Stomach (tissue), 4 donors: ENCODE data around the gene VCP.

Source experiments
- CTCF ChIP-seq, 7 experiments: fragments of 450-650 bp in 4 of 7; fragments of 200-600 bp in 3 of 7; sonication (generic) in 3 of 7; IDR thresholded peaks; one replicate each; pipeline ENCODE4 v1.5.1; 2016 to 2019; ENCODE audit warnings: antibody characterized with exemption in 7 of 7, control low read depth in 2 of 7, mild to moderate bottlenecking in 1 of 7
- EP300 ChIP-seq: sonication (generic); formaldehyde crosslinking; IDR thresholded peaks from one replicate; pipeline ENCODE4 v1.6.1; 2017; ENCODE audit warnings: antibody characterized with exemption
- POLR2AphosphoS5 ChIP-seq, 3 donors: sonication (generic); formaldehyde crosslinking; IDR thresholded peaks; one replicate each; pipeline ENCODE4 v1.6.1; 2016; ENCODE audit warnings: antibody characterized with exemption in 3 of 3

GRCh38 chr9:35042081-35042604, 30.3 kb downstream of the VCP start:
- TF ChIP-seq POLR2AphosphoS5 (IDR thresholded peaks at IDR 0.05) (no peak), CTCF (IDR thresholded peaks at IDR 0.05) (no peak), EP300 (no peak)
